ENCODE data around the gene HMCN2.

Gene HMCN2

GRCh38 chr9:130410443-130410842, 144.9 kb downstream of the HMCN2 start:
- no peak overlapping the region for H3K4me3 ChIP-seq (replicated peaks; ENCODE audit: low read depth, low read length)
- no peak for DNase-seq (ENCODE audit: extremely low read depth, low read depth)
- TF ChIP-seq, protein P1, sequence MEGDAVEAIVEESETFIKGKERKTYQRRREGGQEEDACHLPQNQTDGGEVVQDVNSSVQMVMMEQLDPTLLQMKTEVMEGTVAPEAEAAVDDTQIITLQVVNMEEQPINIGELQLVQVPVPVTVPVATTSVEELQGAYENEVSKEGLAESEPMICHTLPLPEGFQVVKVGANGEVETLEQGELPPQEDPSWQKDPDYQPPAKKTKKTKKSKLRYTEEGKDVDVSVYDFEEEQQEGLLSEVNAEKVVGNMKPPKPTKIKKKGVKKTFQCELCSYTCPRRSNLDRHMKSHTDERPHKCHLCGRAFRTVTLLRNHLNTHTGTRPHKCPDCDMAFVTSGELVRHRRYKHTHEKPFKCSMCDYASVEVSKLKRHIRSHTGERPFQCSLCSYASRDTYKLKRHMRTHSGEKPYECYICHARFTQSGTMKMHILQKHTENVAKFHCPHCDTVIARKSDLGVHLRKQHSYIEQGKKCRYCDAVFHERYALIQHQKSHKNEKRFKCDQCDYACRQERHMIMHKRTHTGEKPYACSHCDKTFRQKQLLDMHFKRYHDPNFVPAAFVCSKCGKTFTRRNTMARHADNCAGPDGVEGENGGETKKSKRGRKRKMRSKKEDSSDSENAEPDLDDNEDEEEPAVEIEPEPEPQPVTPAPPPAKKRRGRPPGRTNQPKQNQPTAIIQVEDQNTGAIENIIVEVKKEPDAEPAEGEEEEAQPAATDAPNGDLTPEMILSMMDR (IDR thresholded peaks at IDR 0.05; ENCODE audit: low read depth, low read length, missing control alignments): no peak

- no peak overlapping the region for H3K4me3 ChIP-seq (replicated peaks; ENCODE audit: low read depth, low read length)
- TF ChIP-seq, protein P1 (IDR thresholded peaks at IDR 0.05; ENCODE audit: low read depth, low read length, missing control alignments): no peak
- DNase-seq (ENCODE audit: extremely low read depth, low read depth): no peak
Measured at GRCh38 chr9:130411566-130411915, 146.0 kb downstream of the HMCN2 start.

DNA sequence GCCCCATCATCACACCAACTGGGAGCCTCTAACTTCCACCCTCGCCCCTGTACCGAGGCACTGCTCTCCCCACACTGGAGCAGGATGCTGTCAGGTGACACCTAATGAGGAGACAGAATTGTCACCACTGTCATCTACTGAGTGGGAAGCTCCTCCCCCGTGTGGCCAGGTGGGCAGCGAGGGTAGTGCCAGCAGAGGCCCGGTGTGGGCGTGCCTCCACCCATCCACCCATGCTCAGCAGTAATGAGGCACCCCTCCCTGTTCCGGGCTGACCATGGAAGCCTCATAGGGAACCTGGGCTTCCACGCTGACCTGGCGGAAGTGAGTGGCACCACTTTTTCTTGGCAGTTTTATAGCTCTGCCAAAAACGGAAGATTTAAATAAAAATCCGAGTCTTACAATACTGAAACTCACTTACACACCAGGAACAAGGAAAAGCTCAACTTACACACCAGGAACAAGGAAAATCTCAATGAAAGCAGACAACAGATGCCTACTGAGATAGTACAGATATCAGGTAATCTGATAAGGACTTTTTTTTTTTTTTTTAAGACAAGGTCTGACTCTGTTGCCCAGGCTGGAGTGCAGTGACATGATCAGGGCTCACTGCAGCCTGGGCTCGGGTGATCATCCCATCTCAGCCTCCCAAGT, 148.6 kb downstream of the HMCN2 start:
- TF ChIP-seq, protein P1 (IDR thresholded peaks at IDR 0.05; ENCODE audit: low read depth, low read length, missing control alignments): no peak
- no peak for DNase-seq (ENCODE audit: extremely low read depth, low read depth)

GRCh38 chr9:130414910-130415746, 149.6 kb downstream of the HMCN2 start:
- DNase-seq (ENCODE audit: extremely low read depth, low read depth): no peak
- no peak overlapping the region for H3K4me3 ChIP-seq (replicated peaks; ENCODE audit: low read depth, low read length)
- TF ChIP-seq, protein P1 (IDR thresholded peaks at IDR 0.05; ENCODE audit: low read depth, low read length, missing control alignments): no peak

More for the DNA sequence above, 148.6 kb downstream of the HMCN2 start:
- no peak overlapping the region for H3K4me3 ChIP-seq (replicated peaks; ENCODE audit: low read depth, low read length)

DNA sequence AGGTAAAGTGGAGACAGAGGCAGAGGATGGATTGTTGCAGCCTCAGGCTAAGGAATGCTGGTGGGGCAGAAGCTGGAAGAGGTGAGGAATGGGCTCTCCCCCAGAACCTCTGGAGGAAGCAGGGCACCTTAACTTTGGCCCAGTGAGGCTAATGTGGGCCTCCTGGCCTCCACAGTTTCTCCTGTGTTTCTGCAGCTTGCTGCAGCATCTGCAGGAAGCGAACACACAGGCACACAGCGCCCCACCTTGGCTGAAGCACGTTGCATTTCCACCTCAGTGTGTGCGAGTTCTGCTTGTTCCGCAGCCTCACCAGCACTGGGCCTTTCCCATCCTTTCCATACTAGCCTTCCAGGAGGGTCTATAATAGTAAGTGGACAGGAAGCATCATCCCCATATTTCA, 152.0 kb downstream of the HMCN2 start:
- no peak overlapping the region for H3K4me3 ChIP-seq (replicated peaks; ENCODE audit: low read depth, low read length)
- no peak for DNase-seq (ENCODE audit: extremely low read depth, low read depth)
- TF ChIP-seq, protein P1 (IDR thresholded peaks at IDR 0.05; ENCODE audit: low read depth, low read length, missing control alignments): no peak

DNA sequence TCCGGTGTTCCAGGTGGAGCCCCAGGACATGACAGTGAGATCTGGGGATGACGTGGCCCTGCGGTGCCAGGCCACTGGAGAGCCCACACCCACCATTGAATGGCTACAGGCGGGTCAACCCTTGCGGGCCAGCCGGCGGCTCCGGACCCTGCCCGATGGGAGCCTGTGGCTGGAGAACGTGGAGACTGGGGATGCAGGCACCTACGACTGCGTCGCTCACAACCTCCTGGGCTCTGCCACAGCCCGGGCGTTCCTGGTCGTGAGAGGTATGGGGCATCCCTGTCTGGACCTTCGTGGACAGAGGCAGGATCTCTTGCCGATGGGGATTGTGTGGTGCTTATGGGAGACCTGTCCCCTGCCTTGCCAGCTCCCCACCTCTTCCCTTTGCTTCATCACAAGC, 153.2 kb downstream of the HMCN2 start:
- no peak for DNase-seq (ENCODE audit: extremely low read depth, low read depth)
- H3K4me3 ChIP-seq (replicated peaks; ENCODE audit: low read depth, low read length): no peak overlapping the region
- TF ChIP-seq, protein P1 (IDR thresholded peaks at IDR 0.05; ENCODE audit: low read depth, low read length, missing control alignments): no peak

Data from HFF-Myc (cell line).